Measurements from ENCODE around the gene ALDOA.
"Not testable (repeated sequence)": the region's sequence is repeated elsewhere in the genome, so short reads cannot be mapped to it uniquely, and the experiment has no call there.

ALDOA gene

GRCh38 chr16:30092373-30093010, 26.9 kb downstream of the ALDOA start:
- DNase-seq = peak; percentile 56

GRCh38 chr16:30094541-30095165, 29.1 kb downstream of the ALDOA start:
- no peak for DNase-seq

GRCh38 chr16:30095166-30096078, 29.9 kb downstream of the ALDOA start:
- DNase-seq = no peak

GRCh38 chr16:30096105-30096861, 30.7 kb downstream of the ALDOA start, which contains the start of gene YPEL3:
TSS of gene YPEL3 (minus strand) at chr16:30096213. CDS start at chr16:30095482, 731 bp downstream.
- peak; percentile 86 for DNase-seq

- no peak for DNase-seq
Observed at GRCh38 chr16:30096862-30097563, 31.5 kb downstream of the ALDOA start.

GRCh38 chr16:30104090-30104489, 38.5 kb downstream of the ALDOA start:
- DNase-seq = no peak

- no peak for DNase-seq
Observed at GRCh38 chr16:30104492-30104891, 38.9 kb downstream of the ALDOA start.

GRCh38 chr16:30108059-30108850, 42.7 kb downstream of the ALDOA start:
- DNase-seq = no peak

GRCh38 chr16:30110661-30111060, 45.1 kb downstream of the ALDOA start:
- DNase-seq = no peak

GRCh38 chr16:30112197-30113030, 46.9 kb downstream of the ALDOA start:
- peak; percentile 64 for DNase-seq

GRCh38 chr16:30113031-30113710, 47.6 kb downstream of the ALDOA start, which contains the start of gene GDPD3:
TSS of gene GDPD3 (minus strand) at chr16:30113537. CDS start at chr16:30113478, 59 bp downstream.
- no peak for DNase-seq

- DNase-seq = no peak
Observed at GRCh38 chr16:30113711-30114333, 48.3 kb downstream of the ALDOA start.

- DNase-seq = no peak
Observed at GRCh38 chr16:30114411-30114810, 48.9 kb downstream of the ALDOA start.

GRCh38 chr16:30114833-30115232, 49.3 kb downstream of the ALDOA start:
- DNase-seq = not testable (repeated sequence)

GRCh38 chr16:30115238-30115637, 49.7 kb downstream of the ALDOA start:
- no peak for DNase-seq

GRCh38 chr16:30116291-30117207, 51.0 kb downstream of the ALDOA start:
- DNase-seq = no peak

GRCh38 chr16:30117768-30118167, 52.2 kb downstream of the ALDOA start:
- DNase-seq = no peak

- DNase-seq = no peak
Observed at GRCh38 chr16:30119428-30119827, 53.9 kb downstream of the ALDOA start.
